Adipose tissue (tissue), 3 donors: ENCODE results near the gene MPV17L2. TPM values are rescaled to one million over a fixed set of nuclear protein-coding genes. Genes with fewer than 3 reads are reported as not detected.
"Not testable (repeated sequence)": the region's sequence is repeated elsewhere in the genome, so short reads cannot be mapped to it uniquely, and the experiment has no call there.

Source experiments
- H3K27ac ChIP-seq: one replicate; pipeline ENCODE4 v1.5.1; 2013; ENCODE audit warnings: low read depth, low read length
- WGBS, 3 donors: extraction: QIAGEN DNeasy Blood & Tissue Kit; methylation state at CpG; one replicate each; pipeline ENCODE4 v1.1.7; 2013; 5-methylcytosine and 5-hydroxymethylcytosine counted together
- polyA plus RNA-seq, 3 donors: library from polyadenylated mRNA; stranded (reverse); fragments of 200-250 nt; gene quantifications; one replicate each; pipeline ENCODE4 v1.2.3, GENCODE V29; 2013
- donor health status: healthy with polysubstance abuse.
- donor health status: Bipolar disorder and iron deficiency.
- donor health status: healthy.

MPV17L2 gene
- polyA plus RNA-seq, 3 donors = 8.0 to 14.6 (median 10.6) TPM

DNA sequence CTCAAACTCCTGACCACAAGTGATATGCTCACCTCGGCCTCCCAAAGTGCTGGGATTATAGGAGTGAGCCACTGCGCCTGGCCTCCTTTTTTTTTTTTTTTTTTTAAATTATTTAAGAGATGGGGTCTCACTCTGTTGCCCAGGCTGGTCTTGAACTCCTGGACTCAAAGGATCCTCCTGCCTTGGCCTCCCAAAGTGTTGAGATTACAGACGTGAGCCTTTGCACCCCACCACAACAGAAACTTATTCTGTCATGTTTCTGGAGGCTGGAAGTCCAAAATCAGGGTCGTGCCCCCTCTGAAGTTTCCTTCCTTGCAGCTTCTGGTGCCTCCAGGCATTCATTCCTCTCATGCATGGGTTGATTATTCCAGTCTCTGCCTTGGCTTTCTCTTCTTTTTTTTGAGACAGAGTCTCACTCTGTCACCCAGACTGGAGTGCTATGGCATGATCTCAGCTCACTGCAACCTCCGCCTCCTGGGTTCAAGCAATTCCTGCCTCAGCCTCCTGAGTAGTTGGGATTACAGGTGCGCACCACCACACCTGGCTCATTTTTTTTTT, 33.9 kb upstream of the MPV17L2 start:
- not testable (repeated sequence) for H3K27ac ChIP-seq
- WGBS, 3 donors = 89 to 92% (median 90%) methylated on average over 6 of the region's 6 CpGs

DNA sequence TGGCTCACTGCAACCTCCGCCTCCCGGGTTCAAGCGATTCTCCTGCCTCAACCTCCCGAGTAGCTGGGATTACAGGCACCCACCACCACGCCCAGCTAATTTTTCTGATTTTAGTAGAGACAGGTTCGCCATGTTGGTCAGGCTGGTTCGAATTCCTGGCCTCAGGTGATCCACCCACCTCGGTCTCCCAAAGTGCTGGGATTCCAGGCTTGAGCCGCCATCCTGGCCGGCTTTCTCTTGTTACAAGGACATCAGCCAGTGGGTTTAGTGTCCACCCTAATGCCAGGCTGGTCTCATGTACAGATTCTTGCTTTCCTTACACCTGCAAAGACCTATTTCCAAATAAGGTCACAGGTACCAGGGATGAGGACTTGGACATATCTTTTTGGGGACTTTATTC, 33.2 kb upstream of the MPV17L2 start:
- H3K27ac ChIP-seq = no peak overlapping the region

DNA sequence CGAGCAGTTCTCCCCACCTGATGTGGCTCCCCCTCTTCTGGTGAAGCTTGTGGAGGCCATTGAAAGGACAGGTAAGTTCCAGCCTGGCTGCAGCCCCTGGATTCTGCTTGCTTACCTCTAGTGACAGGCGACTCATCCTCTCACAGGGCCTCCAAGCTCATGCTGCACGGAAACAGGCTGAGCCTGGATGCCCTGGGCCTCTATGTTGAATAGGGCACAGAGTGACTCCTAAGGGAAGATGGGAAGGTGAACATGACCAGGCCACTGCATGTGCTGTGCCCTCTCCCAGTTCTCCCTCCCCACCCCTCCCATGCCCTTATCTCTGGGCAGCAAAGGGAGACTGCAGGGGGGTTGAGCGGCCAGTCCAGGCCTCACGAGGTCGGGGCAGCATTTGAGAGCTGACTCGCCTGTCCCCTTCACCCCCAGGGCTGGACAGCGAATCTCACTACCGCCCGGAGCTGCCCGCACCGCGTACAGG, 32.5 kb upstream of the MPV17L2 start:
- H3K27ac ChIP-seq = no peak overlapping the region
- 47 to 73% (median 72%) methylated on average over 13 of the region's 13 CpGs for WGBS, 3 donors

More for the DNA sequence above, 33.2 kb upstream of the MPV17L2 start:
- 94 to 96% (median 96%) methylated on average over 10 of the region's 10 CpGs for WGBS, 3 donors

DNA sequence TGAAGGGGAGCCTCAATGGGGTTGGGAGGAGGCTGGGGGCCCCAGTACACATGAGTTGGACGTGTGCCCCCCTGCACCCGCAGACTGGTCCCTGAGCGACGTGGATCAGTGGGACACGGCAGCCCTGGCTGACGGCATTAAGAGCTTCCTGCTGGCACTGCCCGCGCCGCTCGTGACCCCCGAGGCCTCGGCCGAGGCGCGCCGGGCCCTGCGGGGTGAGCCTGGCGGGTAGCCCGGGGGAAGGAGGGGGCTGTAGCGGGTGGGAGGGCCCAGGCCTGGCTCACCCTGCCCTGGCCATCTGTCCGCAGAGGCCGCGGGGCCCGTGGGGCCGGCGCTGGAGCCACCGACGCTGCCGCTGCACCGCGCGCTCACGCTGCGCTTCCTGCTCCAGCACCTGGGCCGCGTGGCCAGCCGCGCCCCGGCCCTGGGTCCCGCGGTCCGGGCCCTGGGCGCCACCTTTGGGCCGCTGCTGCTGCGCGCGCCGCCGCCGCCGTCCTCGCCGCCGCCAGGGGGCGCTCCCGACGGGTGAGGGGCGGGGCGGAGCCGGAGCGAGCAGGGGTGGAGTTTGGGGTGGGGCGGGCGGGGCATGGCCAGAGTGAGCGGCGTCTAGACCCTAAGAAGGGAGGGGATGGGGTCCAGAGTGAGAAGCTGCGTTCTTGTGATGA, 31.9 kb upstream of the MPV17L2 start:
- 2 to 3% (median 3%) methylated on average over 34 to 66 of the region's 66 CpGs for WGBS, 3 donors
- no peak overlapping the region for H3K27ac ChIP-seq

DNA sequence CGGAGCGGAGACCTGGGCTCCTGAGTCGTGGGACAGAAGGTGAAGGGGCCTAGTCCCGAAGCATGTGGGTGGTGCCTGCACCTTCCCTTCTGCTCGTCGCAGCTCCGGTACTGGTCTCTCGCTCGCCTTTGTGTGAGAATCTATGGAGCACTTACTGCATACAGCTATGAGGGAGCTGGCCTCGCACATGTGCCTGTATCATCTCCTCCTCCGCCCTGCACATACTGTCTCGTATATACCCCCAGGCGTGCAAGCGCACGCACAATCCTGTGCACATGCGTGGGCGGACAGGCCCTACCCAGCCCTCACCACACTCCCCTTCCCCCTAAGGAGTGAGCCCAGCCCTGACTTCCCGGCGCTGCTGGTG, 31.4 kb upstream of the MPV17L2 start:
- H3K27ac ChIP-seq = no peak overlapping the region
- 62 to 69% (median 67%) methylated on average over 19 of the region's 19 CpGs for WGBS, 3 donors

DNA sequence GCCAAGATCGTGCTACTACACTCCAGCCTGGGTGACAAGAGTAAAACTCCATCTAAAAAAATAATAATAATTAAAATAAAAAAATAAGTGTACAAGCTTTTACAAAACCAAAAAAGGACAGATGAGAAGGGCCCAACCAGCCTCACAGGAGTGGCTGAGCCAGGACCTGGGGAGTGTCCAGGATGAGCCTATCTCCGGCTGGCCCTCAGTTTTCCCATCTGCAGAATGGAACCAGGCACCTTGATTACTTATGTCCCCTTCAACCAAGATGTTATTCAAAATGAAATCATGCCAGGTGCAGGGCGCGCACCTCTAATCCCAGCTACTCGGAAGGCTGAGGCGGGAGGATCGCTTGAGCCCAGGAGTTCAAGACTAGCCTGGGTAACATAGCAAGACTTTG, 28.9 kb upstream of the MPV17L2 start:
- WGBS, 3 donors = 97 to 98% (median 98%) methylated on average over 7 of the region's 7 CpGs

DNA sequence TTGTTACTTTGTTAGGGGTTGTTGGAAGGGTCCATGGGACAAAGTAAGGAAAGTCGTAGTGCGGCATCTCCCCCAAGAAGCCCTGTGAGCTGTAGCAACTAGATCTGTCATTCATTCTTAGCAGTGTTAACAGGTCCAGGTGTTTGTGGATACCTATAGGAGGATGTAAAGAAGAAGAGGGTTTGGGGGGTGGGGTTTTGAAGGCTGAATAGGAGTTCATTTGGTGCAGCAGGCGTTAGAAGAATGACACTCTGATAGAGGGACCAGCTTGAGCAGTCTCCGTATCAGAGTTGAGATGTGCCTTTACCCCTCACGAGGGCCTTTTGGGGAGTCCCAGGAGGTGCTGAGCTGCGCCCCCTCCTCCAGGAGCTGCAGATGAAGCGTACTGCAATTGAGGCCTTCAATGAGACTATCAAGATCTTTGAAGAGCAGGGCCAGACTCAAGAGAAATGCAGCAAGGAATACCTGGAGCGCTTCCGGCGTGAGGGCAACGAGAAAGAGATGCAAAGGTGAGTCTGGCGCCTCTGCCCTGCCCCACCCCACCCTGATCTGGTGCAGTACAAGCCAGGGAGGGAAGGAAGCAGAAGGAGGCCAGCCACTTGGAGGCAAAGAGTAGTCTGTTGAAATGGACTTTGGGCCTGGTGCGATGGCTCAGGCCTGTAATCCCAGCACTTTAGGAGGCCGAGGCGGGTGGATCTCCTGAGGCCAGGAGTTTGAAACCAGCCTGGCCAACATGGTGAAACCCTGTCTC, 27.0 kb upstream of the MPV17L2 start:
- WGBS, 3 donors = 97 to 99% (median 97%) methylated on average over 15 of the region's 15 CpGs
- H3K27ac ChIP-seq = no peak overlapping the region

More for the DNA sequence above, 28.9 kb upstream of the MPV17L2 start:
- H3K27ac ChIP-seq = no peak overlapping the region

DNA sequence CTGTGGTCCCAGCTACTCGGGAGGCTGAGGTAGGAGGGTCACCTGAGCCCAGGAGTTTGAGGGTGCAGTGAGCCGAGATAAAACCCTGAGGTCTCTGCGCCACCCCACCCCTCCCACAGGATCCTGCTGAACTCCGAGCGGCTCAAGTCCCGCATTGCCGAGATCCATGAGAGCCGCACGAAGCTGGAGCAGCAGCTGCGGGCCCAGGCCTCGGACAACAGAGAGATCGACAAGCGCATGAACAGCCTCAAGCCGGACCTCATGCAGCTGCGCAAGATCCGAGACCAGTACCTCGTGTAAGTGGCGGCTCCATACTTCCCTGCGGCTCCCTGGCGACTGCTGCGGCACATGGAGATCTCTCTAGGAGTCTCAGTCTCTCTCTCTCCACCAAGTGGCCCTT, 26.0 kb upstream of the MPV17L2 start:
- WGBS, 3 donors = 93 to 96% (median 95%) methylated on average over 21 of the region's 21 CpGs
- no peak overlapping the region for H3K27ac ChIP-seq

DNA sequence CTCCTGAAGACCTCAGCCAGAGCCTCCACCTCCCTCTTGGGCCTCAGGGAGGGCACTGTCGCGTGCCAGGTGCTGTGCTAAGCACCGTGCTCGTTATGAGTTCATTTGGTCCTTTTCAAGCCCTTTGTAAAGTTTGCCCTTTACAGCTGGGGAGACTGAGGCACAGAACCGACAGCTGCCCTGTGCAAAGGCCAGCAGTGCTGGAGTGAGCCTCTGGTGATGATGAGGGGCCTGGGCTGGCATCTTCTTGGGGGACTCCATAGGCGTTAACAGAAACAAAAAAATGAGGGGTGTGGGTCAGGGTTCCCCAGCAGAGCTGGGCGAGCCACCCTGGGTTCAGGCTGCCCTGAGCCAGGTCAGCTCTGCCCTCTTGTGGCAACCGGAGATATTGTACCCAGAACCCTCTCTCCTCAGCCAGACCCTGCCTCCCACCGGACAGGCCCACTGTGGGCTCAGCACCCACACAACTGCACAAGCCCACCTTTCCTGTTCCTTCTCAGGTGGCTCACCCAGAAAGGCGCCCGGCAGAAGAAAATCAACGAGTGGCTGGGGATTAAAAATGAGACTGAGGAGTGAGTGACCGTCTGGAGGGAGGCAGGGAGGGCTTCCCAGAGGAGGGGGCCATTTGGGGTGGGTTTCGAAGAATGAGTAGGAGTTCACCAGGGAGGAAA, 24.9 kb upstream of the MPV17L2 start:
- no peak overlapping the region for H3K27ac ChIP-seq
- WGBS, 3 donors = 68 to 74% (median 69%) methylated on average over 14 of the region's 14 CpGs

DNA sequence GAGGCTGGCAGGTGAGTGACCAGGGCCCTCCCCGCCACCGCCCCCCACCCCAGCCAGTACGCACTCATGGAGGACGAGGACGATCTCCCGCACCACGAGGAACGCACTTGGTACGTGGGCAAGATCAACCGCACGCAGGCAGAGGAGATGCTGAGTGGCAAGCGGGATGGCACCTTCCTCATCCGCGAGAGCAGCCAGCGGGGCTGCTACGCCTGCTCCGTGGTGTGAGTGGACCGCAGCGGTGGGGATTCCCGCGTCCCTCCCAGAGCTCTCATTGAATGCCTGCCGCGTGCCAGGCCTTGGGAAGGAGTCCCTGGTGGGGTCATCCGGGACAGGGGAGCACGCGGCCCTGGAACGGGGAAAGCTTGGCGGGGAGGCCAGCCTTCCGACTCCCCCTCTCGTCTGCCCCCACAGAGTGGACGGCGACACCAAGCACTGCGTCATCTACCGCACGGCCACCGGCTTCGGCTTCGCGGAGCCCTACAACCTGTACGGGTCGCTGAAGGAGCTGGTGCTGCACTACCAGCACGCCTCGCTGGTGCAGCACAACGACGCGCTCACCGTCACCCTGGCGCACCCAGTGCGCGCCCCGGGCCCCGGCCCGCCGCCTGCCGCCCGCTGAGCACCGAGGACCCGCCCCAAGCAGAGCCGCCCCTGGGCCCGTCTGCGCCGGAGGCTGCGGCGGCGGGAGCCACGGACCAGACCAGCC, 24.2 kb upstream of the MPV17L2 start:
- no peak overlapping the region for H3K27ac ChIP-seq
- 93 to 96% (median 94%) methylated on average over 44 to 66 of the region's 66 CpGs for WGBS, 3 donors

DNA sequence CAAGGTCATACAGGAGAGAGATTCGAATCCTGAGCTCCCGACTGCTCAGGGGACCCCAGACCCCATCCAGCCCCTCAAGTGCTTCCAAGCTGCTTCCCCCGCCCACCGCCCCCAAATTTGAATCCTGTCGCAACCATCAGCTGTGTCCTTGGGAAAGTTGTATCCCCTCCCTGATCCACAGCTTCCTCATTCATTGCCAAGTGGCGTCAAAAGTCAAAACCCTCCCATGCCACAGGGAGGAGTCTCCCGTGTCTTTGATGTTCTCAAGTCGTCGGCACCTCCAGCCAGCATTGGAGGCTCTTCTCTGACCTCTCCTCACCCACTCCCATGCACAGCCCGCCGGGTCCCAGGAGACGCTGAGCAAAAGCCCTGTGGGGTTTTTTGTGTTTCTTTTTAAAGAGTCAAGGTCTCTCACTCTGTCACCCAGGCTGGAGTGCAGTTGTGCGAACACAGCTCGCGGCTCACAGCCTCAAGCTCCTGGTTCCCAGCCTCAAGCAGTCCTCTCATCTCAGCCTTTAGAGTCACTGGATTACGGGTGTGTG, 22.2 kb upstream of the MPV17L2 start:
- 45 to 46% (median 45%) methylated on average over 16 of the region's 16 CpGs for WGBS, 3 donors
- H3K27ac ChIP-seq = no peak overlapping the region

DNA sequence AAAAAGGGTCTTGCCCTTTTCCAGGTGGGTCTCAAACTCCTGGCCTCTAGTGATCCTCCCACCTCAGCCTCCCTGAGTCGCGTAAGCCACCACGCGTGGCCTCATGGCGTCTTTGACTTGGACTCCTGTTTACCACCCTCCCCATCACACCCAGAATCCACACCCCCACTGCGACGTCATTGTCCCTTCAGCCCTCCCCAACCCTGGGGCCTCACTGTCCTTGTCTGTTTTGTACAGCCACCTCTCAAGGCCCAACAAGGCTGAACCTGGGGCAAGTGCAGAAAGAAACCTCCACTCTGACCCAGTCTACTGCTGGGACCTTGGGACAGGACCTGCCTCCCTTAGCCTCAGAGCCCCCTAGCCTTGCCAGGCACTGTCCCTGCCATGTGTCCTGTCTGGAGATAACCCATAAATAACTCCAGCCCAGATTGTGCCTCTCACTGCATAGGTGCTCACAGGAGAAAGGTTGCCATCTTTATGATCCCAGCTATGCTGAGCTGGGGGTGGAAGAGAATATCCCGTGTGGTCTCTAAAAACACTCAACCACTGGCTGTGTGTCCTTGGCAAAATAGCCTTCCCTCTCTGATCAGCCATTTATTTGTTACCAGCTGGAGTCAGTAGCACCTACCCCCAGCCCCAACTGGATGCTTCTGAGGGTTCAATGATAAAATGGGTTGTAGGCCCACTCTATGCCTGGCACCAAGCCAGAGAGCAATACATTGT, 21.3 kb upstream of the MPV17L2 start:
- 87 to 93% (median 92%) methylated on average over 8 of the region's 8 CpGs for WGBS, 3 donors
- H3K27ac ChIP-seq = no peak overlapping the region

DNA sequence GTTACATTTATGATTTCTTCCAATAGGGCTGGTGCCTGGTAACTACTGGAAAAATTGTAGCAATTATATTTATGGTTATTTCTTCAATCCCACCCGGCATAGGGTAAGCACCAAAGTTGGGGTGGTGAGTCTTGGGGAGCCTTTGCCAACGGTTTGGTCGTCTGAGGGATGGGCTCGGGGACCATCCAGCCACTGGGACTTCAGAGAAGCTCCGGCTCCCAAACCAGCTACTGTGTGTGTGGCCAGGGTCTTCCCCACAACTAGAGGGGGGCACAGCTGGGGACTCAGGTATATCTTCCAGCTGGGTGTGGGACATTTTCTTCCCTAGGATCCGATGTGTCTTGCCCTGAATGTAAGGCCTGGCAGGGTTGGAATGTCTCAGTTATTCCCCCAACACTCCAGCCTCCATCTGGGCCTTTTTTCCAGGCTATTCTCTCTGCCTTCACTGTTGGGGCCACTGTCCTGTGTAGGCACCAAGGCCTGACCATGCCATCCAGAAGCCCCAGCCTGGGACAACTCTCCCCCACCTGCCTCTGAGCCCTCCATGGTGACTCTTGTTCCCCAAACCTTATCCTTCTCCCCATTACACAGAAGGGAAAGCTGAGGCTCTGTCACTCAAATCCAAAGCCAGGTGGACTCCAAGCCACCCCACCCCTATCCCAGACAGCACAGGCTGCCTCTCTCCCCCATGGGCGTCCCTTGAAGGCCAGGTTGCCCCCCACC, 20.5 kb upstream of the MPV17L2 start:
- H3K27ac ChIP-seq = no peak overlapping the region
- WGBS, 3 donors = 87 to 93% (median 88%) methylated on average over 7 of the region's 7 CpGs

DNA sequence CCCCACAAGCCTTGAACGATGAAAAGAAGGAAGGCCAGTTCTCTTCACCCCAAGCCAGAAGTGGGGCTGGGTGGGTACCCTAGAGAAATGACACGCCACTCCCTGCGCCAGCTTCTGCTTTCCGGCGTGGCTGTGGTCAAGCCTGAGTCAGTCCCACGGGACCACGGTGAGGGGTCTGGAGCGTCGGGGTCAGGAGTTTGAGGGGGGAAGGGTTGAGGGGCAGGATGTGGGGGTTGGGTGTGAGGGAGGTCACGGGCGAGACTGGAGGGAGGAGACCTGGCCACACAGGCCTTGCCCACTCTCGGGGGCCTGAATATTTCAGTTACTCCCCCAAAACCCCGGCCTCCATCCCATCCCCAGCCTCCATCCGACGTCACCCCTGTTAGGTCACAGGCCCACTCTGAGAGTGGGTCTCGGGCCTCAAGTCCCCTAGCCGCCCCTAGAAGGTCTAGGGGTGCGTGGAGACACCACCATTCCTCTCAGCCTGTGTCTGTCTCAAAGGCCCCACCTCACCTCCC, 19.9 kb upstream of the MPV17L2 start:
- no peak overlapping the region for H3K27ac ChIP-seq
- 25 to 62% (median 33%) methylated on average over 16 to 18 of the region's 18 CpGs for WGBS, 3 donors

DNA sequence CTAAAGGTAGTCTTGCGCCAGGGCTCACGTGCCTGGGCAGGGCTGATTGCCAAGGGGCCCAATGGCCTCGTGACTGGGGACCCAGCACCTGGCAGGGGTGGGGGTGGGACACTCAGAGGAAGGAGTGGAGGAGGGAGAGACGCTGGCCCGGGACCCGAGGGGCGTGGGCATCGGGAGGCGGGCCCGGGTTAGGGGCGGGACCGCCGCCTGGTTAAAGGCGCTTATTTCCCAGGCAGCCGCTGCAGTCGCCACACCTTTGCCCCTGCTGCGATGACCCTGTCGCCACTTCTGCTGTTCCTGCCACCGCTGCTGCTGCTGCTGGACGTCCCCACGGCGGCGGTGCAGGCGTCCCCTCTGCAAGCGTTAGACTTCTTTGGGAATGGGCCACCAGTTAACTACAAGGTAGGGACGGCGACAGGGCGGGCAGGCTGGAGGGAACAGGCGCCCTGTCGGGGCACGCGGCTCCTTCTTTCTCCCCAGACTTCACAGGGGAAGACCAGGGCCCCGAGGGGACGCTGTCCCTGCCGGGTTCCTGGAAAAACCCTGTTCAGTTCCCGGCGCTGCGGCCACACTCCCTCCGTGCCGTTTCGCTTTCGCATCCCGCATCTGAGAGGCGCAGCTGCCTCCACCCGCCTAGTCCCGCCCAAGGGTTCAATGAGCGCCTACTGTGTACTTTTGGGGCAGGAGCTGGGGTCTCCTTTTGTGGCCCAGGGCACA, 19.3 kb upstream of the MPV17L2 start, which contains the start of gene IFI30:
Gene IFI30 (plus strand): TSS at position 242 of the 717 bp plus-strand sequence. CDS start 29 bp downstream, at position 271.
- no peak within 1 kb of the TSS for H3K27ac ChIP-seq
- WGBS, 3 donors = 0 to 1% (median 0%) methylated on average over 39 to 47 of the region's 47 CpGs

DNA sequence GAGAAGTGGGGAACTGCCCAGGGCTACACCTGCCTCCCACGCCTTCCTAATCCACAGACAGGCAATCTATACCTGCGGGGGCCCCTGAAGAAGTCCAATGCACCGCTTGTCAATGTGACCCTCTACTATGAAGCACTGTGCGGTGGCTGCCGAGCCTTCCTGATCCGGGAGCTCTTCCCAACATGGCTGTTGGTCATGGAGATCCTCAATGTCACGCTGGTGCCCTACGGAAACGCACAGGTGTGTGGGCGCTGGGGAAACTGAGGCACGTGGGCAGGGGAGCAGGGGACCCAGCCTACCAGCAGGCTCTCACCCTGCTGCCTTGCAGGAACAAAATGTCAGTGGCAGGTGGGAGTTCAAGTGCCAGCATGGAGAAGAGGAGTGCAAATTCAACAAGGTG, 18.0 kb upstream of the MPV17L2 start:
- WGBS, 3 donors = 80 to 83% (median 82%) methylated on average over 11 of the region's 11 CpGs

More for the DNA sequence above, 18.0 kb upstream of the MPV17L2 start:
- H3K27ac ChIP-seq = no peak overlapping the region
